Mesothelial cell of epicardium (in vitro differentiated cells): ENCODE measurements around the gene AGBL1. TPM values are rescaled to one million over a fixed set of nuclear protein-coding genes. Genes with fewer than 3 reads are reported as not detected.

Experiments used
- DNase-seq, 2 experiments: peaks; one replicate each; pipeline ENCODE4 v3.0.0; 2021; ENCODE audit warnings: low spot score in 2 of 2; ENCODE audit not compliant: unreplicated experiment in 2 of 2
- H3K27ac Mint-ChIP-seq: 2 replicates; pipeline ENCODE4 v1.8.0; 2021; ENCODE audit warnings: mixed read lengths
- H3K27me3 Mint-ChIP-seq: 2 replicates; pipeline ENCODE4 v1.8.0; 2021; ENCODE audit warnings: low read depth, mixed read lengths
- H3K36me3 Mint-ChIP-seq: 2 replicates; pipeline ENCODE4 v1.8.0; 2021; ENCODE audit warnings: mixed read lengths
- H3K4me1 Mint-ChIP-seq: 2 replicates; pipeline ENCODE4 v1.8.0; 2021; ENCODE audit warnings: mixed read lengths
- H3K4me3 Mint-ChIP-seq: 2 replicates; pipeline ENCODE4 v1.8.0; 2021; ENCODE audit warnings: mild to moderate bottlenecking, moderate library complexity, mixed read lengths
- H3K9me3 Mint-ChIP-seq: 2 replicates; pipeline ENCODE4 v1.8.0; 2021; ENCODE audit warnings: mixed read lengths
- CTCF ChIP-seq: fragments of 200-600 bp; sonication (generic); IDR thresholded peaks from one replicate; pipeline ENCODE4 v1.5.0; 2021; ENCODE audit warnings: antibody characterized with exemption; ENCODE audit not compliant: unreplicated experiment
- total RNA-seq: library from RNA; stranded (reverse); gene quantifications from 3 replicates; pipeline ENCODE4 v1.2.1, GENCODE V29; 2021

Gene AGBL1
- total RNA-seq, 1 donor from 2014 or later: not detected

- peaks cover 6% of the 10 kb centered on the region for H3K4me1 Mint-ChIP-seq
- H3K36me3 Mint-ChIP-seq: no peaks in the 10 kb centered on the region
- no peak for DNase-seq
- no peak overlapping the region for H3K27ac Mint-ChIP-seq
- peaks cover 16% of the 10 kb centered on the region for H3K27me3 Mint-ChIP-seq
- H3K4me3 Mint-ChIP-seq: no peak overlapping the region
- TF ChIP-seq CTCF: no peak
- no peaks in the 10 kb centered on the region for H3K9me3 Mint-ChIP-seq
Measured at GRCh38 chr15:86799226-86799625, 719.6 kb downstream of the AGBL1 start.

- H3K36me3 Mint-ChIP-seq: no peaks in the 10 kb centered on the region
- no peak for DNase-seq
- no peak overlapping the region for H3K4me3 Mint-ChIP-seq
- no peaks in the 10 kb centered on the region for H3K9me3 Mint-ChIP-seq
- H3K27me3 Mint-ChIP-seq: peaks cover 16% of the 10 kb centered on the region
- peaks cover 6% of the 10 kb centered on the region for H3K4me1 Mint-ChIP-seq
- TF ChIP-seq CTCF: no peak
- H3K27ac Mint-ChIP-seq: no peak overlapping the region
Measured at GRCh38 chr15:86802244-86802643, 722.6 kb downstream of the AGBL1 start.

GRCh38 chr15:86804406-86804805 is 724.7 kb downstream of the AGBL1 start:
- H3K9me3 Mint-ChIP-seq: no peaks in the 10 kb centered on the region
- no peaks in the 10 kb centered on the region for H3K36me3 Mint-ChIP-seq
- no peak overlapping the region for H3K4me3 Mint-ChIP-seq
- H3K27ac Mint-ChIP-seq: no peak overlapping the region
- H3K27me3 Mint-ChIP-seq: peaks cover 20% of the 10 kb centered on the region
- TF ChIP-seq CTCF: no peak
- DNase-seq: no peak
- H3K4me1 Mint-ChIP-seq: no peaks in the 10 kb centered on the region

- Mint-ChIP-seq H3K27me3 (peaks cover 14% of the 10 kb centered on the region), H3K4me1 (no peaks in the 10 kb centered on the region), H3K36me3 (no peaks in the 10 kb centered on the region), H3K27ac (no peak overlapping the region), H3K4me3 (no peak overlapping the region), H3K9me3 (no peaks in the 10 kb centered on the region)
- TF ChIP-seq CTCF: no peak
- DNase-seq: no peak
Measured at GRCh38 chr15:86810329-86810728, 730.7 kb downstream of the AGBL1 start.

GRCh38 chr15:86813892-86814291 is 734.2 kb downstream of the AGBL1 start:
- DNase-seq: no peak
- peaks cover 9% of the 10 kb centered on the region for H3K4me1 Mint-ChIP-seq
- H3K27me3 Mint-ChIP-seq: peaks cover 10% of the 10 kb centered on the region

More at GRCh38 chr15:86813892-86814291, 734.2 kb downstream of the AGBL1 start:
- Mint-ChIP-seq H3K9me3 (no peaks in the 10 kb centered on the region), H3K36me3 (no peaks in the 10 kb centered on the region), H3K4me3 (no peak overlapping the region), H3K27ac (no peak overlapping the region)
- TF ChIP-seq CTCF: no peak
